Measurements from ENCODE around the gene SEPHS2.
A peak's percentile ranks its signal among the peaks of the same experiment; 100 is the strongest.
"Not testable (repeated sequence)": the region's sequence is repeated elsewhere in the genome, so short reads cannot be mapped to it uniquely, and the experiment has no call there.

SEPHS2 gene

DNA sequence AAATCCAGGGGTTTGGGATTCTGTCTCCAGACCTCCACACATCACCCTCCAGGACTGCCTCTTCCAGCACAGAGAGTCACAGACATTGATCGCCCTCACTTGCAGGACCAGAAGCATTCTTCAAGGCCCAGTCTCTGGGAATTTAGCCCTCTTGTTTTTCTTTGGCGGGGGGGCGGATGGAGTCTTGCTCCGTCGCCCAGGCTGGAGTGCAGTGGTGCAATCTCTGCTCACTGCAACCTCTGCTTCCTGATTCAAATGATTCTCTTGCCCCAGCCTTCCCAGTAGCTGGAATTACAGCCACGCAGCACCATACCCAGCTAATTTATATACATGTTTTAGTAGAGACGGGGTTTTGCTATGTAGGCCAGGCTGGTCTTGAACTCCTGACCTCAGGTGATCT lies 18.4 kb upstream of the SEPHS2 start:
- DNase-seq (ENCODE audit: low spot score): no peak

DNA sequence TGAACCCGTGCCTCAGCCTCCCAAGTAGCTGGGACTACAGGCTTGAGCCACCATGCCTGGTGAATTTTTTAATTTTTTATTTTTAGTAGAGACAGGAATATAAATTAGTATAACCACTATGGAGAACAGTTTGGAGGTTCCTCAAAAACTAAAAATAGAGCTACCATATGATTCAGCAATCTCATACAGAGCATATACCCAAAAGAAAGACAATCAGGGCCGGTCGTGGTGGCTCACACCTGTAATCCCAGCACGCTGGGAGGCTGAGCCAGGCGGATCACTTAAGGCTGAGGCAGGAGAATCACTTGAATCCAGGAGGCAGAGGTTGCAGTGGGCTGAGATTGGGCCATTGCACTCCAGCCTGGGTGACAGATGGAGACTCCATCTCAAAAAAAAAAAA lies 15.8 kb upstream of the SEPHS2 start:
- DNase-seq (ENCODE audit: low spot score): not testable (repeated sequence)

DNA sequence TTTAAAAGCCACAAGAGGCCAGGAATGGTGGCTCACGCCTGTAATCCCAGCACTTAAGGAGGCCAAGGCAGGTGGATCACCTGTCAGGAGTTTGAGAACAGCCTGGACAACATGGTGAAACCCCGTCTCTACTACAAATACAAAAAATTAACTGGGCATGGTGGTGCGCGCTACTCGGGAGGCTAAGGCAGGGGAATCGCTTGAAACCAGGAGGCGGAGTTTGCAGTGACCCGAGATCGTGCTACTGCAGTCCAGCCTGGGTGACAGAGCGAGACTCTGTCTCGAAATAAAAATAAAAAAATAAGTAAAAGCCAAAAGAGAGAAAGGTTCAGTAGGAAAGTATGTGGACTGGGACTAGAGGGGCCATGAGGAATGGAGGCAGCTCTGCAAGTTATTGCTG lies 13.8 kb upstream of the SEPHS2 start:
- no peak for DNase-seq (ENCODE audit: low spot score)

DNA sequence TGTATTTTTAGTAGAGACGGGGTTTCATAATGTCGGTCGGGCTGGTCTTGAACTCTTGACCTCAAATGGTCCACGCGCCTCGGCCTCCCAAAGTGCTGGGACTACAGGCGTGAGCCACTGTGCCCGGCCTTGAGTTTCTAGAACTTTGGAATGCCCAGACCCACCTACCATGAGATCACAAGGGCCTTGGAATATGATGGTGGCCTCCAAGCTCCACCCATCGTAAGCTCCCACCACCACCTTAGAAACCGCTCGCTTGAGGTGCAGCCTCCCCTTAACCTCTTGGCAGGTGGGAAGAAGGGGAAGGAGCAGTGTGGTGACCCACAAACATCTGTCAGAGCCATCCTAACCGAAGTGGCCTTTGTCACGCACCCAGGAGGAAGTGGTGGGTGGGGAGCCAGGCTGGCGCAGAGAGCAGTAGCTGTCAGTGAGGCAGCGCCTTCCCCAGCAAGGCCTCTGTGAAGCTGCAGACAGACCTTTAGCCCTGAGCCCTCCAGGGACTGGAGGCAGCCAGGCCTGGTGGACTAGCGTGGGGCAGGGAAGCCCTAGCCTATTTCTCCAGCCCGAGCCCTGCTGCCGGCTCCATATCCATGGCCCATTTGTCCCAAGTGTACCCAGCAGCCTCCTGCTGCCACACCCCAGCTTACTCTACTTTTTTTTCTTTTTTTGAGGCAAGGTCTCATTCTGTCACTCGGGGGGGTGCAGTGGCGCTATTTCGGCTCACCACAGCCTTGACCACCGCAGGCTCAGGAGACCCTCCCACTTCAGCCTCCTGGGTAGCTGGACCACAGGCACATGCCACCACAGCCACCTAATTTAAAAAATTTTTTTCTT lies 13.1 kb upstream of the SEPHS2 start:
- DNase-seq (ENCODE audit: low spot score): peak; percentile 22

DNA sequence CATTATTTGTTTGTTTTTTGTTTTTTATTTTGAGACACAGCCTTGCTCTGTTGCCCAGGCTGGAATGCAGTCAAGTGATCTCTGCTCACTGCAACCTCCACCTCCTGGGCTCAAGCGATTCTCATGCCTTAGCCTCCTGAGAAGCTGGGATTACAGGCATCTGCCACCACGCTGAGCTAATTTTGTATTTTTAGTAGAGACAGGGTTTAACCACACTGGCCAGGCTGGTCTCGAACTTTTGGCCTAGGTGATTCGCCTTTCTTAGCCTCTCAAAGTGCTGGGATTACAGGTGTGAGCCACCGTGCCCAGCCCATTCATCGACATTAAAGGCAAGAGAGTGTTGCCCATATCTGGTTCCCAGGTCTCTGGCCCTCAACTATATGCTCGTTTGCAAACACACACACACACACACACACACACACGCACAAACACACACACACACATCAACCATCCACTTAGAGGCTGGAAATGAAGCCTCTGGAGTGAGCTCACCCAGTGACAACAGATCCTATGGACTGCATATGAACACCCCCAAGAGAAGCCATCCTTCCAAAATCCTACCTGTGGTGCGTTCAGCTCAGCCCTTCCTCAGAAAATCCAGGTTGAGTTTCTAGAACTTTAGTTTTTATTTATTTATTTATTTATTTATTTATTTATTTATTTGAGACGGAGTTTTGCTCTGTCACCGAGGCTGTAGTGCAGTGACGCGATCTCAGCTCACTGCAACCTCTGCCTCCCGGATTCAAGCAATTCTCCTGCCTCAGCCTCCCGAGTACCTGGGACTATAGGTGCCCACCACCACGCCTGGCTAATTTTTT lies 12.3 kb upstream of the SEPHS2 start:
- DNase-seq (ENCODE audit: low spot score): no peak

DNA sequence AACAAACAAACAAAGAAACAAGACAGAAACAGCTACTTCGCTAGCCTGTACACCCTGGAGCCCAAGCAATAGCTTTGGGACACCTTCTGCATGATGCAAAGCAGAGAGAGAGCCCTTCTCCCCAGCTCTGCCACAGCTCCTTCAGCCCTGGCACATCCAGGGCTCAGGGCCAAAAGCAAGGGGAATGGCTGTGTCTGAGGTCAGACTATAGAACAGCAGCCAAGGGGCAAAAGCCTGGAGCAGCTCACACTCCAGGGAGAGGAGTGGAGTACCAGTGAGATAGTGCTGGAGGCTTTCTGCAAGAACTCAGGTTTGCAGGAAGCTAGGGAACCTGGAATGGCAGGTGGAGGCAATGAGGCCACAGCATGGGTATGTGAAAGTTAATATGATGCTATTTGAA lies 11.6 kb upstream of the SEPHS2 start:
- no peak for DNase-seq (ENCODE audit: low spot score)

DNA sequence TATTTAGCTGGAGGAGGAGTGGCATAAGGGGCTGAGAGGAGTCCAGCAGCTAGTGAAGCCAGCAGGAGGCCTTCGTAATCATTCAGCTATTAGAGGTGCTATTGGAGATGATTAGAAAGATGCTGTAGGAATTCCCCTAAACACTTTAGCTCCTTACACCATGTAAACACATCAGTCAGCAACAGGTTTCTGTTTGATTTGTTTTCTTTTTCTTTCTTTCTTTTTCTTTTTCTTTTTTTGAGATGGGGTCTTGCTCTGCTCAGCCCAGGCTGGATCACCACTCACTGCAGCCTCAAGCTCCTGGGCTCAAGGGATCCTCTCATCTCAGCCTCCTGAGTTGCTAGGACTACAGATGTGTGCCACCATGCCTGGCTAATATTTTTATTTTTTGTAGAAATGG lies 10.6 kb upstream of the SEPHS2 start:
- no peak for DNase-seq (ENCODE audit: low spot score)

DNA sequence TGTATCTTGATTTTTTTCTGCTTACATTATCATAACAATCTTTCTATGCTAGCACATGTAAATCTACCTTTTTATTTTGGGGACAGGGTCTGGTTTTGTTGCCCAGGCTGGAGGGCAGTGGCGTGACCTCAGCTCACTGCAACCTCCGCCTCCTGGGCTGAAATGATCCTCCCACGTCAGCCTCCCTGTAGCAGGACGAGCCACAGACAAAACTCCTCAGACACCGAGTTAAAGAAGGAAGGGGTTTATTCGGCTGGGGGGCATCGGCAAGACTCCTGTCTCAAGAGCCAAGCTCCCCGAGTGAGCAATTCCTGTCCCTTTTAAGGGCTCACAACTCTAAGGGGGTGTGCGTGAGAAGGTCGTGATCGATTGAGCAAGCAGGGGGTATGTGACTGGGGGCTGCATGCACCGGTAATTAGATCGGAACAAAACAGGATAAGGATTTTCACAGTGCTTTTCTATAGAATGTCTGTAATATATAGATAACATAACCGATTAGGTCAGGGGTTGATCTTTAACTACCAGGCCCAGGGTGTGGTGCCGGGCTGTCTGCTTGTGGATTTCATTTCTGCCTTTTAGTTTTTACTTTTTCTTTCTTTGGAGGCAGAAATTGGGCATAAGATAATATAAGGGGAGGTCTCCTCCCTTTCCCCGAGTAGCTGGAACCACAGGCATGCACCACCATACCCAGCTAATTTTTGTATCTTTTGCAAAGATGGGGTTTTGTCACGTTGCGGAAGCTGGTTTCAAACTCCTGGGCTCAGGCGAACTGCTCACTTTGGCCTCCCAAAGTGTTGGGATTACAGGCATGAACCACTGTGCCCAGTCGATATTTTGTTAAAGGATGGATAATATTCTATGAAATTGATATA lies 7.3 kb upstream of the SEPHS2 start:
- not testable (repeated sequence) for DNase-seq (ENCODE audit: low spot score)

DNA sequence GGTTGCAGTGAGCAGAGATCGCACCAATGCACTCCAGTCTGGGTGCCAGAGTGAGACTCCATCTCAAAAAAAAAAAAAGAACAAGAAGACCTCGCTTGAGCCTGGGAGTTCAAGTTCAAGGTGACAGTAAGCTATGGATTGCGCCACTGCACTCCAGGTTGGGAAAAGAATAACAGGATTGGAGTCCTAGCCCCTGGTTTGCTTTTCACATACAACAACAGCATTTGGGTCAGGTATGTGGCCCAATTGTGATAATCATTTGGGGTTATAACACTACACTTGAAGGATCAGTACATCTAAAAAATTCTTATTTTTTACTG lies 3.4 kb upstream of the SEPHS2 start:
- no peak for DNase-seq (ENCODE audit: low spot score)

DNA sequence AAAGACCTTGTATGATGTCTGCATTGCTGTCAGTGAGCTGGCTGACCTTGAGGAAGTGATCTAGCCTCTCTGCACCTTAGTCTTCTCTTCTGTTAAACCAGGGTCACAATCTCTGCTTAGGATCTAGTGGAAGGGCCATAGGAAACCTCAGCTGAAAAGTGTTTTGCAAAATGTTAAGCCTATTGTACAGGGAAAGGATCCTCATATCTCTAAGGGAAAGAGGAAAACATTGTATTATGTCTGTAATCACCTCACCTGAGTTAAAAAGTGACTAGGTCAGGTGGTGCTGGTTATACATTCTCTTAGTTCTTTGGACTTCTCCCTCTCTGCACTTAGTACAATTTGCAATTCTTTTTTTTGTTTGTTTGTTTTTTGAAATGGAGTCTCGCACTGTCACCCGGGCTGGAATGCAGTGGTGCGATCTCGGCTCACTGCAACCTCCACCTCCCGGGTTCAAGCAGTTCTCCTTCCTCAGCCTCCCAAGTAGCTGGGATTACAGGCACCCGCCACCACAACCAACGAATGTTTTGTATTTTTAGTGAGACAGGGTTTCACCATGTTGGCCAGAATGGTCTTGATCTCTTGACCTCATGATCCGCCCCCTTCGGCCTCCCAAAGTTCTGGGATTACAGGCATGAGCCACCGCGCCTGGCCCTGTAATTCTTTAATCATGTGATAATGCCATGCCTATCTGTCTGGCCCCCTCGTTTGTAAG lies 2.0 kb upstream of the SEPHS2 start:
- DNase-seq (ENCODE audit: low spot score): no peak

DNA sequence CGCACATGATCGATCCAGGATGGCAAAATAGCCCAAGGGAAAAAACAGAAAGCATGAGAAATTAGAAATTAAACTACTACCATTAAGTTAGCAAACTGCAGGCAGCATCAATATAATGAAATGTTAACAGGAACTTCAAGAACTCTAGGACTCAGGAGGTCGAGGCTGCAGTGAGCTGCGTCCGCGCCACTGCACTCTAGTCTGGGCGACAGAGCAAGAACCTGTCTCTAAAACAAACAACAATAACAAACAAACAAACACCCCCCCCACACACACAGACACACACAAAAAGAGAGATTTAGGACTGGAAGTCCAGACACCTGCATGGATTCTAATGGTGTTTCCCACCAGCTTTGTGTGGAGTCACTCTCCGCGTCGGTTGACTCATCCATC lies 525 bp upstream of the SEPHS2 start:
- DNase-seq (ENCODE audit: low spot score): no peak

DNA sequence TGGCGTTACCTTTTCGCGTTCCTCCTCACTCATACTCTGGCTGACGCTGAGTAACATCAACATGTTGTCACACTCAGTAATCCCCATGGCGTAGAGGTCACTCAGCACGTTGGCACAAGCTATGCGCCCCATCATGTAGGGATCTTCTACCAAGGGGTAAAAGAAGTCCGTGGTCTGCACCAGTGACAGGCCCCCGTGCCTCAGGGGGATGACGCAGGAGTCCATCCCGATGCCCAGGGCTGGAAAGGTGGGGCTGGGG lies 596 bp downstream of the SEPHS2 start:
- DNase-seq (ENCODE audit: low spot score): no peak

DNA sequence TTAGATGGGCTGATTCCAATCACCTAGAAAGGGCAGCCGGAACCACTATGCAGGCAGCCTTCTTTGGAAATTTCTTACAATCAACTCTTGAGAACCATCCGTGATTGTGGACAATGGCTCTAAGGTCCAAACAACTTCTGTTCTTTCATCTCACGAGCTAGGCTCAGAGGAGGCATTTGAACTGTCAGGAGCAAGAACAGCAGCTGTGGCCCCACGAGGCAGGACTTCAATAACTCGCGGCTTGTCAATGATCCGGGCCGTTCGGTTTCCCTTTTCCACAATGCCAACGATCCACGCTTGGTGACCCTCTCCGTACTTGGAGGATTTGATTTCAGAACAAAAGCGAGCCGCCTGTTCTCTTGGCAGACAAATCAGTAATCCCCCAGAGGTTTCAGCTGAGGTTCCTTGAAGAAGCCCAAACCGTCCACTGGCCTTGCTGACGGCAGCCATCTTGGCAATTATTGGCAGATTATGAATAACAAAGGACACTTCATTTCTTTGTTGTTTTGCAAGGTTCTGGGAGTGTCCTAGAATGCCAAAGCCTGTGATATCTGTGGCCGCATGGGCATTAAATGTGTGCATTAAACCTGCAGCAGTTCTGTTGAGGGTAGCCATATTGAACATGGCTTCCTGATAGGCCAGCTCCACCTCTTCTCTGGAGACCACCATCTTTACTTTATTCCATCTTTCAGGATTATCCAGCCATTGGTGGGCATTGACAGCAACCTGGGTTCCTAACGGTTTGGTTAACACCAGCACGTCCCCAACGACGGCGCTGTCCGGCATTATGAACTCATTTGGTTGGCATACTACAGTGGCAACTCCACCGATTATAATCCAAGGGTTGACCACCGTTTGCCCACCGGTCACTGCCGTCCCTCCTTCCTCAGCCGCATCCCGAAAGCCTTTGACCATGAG lies 1.2 kb downstream of the SEPHS2 start:
- DNase-seq (ENCODE audit: low spot score): no peak

DNA sequence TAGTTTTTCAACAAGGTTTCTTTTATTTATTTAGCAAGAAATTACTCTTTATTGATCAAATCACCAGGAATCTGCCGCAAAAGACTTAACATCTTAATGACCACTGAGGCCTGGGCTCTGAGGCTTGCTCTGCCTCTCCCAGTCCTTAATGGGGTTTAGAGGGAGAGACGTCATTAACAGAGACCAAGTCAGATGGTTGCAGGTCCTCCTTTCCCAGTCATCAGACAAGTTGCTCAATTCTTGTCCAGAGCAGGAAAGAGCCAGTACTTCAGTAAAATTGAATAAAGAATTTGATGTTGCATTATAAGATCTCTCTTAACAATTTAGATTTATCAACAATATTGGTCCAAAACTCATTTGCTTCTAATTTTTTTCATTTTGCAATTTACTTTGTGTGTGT lies 2.0 kb downstream of the SEPHS2 start:
- no peak for DNase-seq (ENCODE audit: low spot score)

DNA sequence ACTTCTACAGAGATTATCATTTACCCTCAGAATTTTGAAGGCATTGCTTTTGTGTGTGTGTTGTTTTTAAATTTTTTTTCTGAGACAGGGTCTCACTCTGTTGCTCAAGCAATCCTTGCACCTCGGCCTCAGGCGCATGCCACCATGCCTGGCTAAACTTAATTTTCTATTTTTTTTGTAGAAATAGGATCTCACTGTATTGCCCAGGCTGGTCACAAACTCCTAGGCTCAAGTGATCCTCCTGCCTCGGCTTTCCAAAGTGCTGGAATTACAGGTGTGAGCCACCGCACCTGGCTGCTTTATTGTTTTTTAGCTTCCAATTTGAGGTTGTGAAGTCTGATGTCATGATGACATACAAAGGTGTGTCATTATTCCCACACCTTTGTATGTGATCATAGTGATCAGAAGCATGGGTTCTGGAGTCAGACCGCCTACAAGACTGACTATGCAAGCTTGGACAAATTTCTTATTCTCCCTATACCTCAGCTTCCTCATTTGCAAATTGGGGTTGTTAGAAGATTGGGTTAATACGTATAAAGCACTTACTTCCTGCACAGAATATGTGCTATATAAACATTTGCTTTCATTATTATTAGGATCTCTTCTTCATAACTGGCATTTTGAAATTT lies 5.8 kb downstream of the SEPHS2 start:
- DNase-seq (ENCODE audit: low spot score): no peak

DNA sequence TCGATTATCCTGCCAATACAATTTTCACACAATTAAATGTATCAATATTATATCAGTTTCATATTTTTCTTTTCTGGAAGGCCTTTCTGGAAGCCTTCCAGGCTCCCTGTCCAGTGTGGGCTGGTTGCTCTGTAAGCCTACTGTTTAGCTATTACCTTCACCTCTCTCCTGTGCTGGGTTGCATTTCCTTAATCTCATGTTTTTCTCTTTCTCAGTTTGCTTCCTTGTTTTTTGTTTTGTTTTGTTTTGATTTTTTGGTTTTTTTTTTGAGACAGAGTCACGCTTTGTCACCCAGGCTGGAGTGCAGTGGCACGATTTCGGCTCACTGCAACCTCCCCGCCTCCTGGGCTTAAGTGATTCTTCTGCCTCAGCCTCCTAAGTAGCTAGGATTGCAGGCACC lies 6.8 kb downstream of the SEPHS2 start:
- no peak for DNase-seq (ENCODE audit: low spot score)

DNA sequence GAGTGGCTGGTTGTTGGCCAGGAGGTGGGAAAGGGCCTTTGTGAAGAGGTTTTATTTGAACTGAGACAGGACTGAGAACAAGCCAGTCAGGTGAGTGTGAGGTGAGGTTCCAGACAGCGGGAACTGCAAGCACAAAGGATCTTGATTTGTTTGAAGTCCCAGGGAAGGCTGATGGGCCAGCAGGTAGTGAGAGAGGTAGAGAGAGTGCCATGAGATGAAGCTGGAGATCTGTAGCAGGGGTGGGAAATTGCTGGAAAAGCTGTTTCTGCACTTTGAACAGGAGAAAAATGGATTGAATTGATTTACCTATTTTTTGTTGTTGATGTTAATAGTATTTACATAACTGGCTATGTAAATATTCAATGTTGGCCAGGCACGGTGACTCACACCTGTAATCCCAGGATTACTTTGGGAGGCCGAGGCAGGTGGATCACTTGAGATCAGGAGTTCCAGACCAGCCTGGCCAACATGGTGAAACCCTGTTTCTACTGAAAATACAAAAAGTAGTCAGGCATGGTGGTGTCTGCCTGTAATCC lies 8.1 kb downstream of the SEPHS2 start:
- no peak for DNase-seq (ENCODE audit: low spot score)

DNA sequence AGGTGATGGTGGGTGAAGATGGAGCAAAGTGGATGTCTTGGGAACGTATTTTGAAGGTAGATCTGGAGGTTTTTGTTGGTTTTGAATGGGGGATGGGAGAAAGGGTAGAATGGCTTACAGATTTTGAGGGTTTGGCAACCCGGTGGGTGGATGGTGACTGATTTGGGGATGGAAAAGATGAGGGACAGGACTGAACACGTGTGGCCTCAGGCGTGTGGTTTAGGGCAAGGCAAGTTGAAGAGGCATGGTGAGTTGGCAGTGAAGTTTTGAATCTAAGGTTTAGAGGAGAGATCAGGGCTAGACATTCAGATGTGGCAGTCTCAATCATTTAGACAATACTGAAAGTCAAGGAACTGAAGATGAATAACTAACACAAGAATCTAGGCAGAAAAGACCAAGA lies 10.8 kb downstream of the SEPHS2 start:
- no peak for DNase-seq (ENCODE audit: low spot score)

DNA sequence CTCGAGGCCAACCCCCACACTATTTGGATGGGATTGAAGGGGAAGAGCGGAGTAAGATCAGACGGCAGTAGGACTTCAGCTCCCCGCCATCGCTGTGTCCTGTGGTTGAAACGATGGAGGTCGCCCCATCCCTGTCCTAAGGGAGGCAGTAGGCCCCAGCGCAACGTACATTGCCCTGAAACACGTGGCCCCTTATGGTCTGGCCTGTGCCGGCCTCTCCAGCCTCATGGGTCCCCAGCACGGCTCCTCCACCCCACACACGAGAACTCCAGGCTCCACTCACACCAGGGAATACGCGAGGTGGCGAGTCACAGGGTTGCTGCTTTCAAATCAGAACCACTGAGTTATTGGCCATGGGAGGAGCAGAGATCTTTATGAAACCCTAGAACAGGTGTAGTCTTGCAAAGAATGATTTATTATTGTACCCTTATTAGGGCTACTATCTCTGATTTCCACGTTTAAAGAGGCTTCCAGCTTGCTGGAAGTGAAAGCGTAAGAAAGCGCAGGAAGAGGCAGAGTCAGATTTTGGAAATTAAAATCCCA lies 15.2 kb downstream of the SEPHS2 start:
- DNase-seq (ENCODE audit: low spot score): no peak
